Measurements from ENCODE around the gene MT1G.

GRCh38 chr16:56636616-56637413 lies 31.1 kb downstream of the MT1G start:
- no peak for TF ChIP-seq CTCF (IDR thresholded peaks at IDR 0.05; ENCODE audit: low read length)
- no peak for TF ChIP-seq EZH2 (optimal IDR thresholded peaks at IDR 0.05; ENCODE audit: low read depth, low read length)
